Right lobe of liver (tissue), 4 donors: ENCODE data around the gene ACTG1.

Experiments used
- POLR2A ChIP-seq: fragments of 450-650 bp; IDR thresholded peaks from one replicate; pipeline ENCODE4 v1.6.1; 2017; ENCODE audit warnings: antibody characterized with exemption, mild to moderate bottlenecking
- TF ChIP-seq, protein P1 (sequence below), 4 donors: fragments of 200-600 bp in 3 of 4; fragments of 450-650 bp in 1 of 4; IDR thresholded peaks; one replicate each; pipeline versions ENCODE4 v1.5.1 to v1.8.0; 2016 to 2022; ENCODE audit warnings: antibody characterized with exemption in 4 of 4, mild to moderate bottlenecking in 2 of 4
- donor health status: DM: no; HTN: no; CAD: no.
- donor health status: DM: no; HTN: no; CAD: no.
- donor health status: DM: no; HTN: yes; CAD: no.

DNA sequence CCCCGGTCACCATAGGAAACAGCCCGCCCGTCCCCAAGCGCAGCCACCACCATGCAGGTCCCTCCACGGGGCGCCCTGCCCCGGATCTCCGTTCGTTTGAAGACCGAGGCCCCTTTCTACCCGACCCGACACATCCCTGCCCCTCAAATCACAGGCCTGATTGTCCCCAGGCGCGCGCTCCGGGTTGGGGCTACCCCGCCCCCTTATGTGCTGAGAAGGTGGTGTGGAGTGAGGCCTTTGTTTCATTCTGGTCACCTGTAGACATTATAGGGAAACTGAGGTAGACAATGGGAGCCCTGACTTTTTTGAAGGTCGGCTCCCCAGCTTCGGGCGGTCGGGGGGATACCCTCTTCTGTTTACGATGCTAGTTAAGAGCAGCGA is 763 bp upstream of the ACTG1 start:
- TF ChIP-seq, protein P1, sequence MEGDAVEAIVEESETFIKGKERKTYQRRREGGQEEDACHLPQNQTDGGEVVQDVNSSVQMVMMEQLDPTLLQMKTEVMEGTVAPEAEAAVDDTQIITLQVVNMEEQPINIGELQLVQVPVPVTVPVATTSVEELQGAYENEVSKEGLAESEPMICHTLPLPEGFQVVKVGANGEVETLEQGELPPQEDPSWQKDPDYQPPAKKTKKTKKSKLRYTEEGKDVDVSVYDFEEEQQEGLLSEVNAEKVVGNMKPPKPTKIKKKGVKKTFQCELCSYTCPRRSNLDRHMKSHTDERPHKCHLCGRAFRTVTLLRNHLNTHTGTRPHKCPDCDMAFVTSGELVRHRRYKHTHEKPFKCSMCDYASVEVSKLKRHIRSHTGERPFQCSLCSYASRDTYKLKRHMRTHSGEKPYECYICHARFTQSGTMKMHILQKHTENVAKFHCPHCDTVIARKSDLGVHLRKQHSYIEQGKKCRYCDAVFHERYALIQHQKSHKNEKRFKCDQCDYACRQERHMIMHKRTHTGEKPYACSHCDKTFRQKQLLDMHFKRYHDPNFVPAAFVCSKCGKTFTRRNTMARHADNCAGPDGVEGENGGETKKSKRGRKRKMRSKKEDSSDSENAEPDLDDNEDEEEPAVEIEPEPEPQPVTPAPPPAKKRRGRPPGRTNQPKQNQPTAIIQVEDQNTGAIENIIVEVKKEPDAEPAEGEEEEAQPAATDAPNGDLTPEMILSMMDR (IDR thresholded peaks at IDR 0.05), result no peak
- no peak for TF ChIP-seq POLR2A
